ENCODE measurements around the gene SAMHD1.

GRCh38 chr20:36989797-36990196, 38.3 kb upstream of the SAMHD1 start:
- no peak for TF ChIP-seq MED1 (CRISPR knock-in tag; IDR thresholded peaks at IDR 0.05; ENCODE audit: borderline replicate concordance)
- TF ChIP-seq, protein P1, sequence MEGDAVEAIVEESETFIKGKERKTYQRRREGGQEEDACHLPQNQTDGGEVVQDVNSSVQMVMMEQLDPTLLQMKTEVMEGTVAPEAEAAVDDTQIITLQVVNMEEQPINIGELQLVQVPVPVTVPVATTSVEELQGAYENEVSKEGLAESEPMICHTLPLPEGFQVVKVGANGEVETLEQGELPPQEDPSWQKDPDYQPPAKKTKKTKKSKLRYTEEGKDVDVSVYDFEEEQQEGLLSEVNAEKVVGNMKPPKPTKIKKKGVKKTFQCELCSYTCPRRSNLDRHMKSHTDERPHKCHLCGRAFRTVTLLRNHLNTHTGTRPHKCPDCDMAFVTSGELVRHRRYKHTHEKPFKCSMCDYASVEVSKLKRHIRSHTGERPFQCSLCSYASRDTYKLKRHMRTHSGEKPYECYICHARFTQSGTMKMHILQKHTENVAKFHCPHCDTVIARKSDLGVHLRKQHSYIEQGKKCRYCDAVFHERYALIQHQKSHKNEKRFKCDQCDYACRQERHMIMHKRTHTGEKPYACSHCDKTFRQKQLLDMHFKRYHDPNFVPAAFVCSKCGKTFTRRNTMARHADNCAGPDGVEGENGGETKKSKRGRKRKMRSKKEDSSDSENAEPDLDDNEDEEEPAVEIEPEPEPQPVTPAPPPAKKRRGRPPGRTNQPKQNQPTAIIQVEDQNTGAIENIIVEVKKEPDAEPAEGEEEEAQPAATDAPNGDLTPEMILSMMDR (IDR thresholded peaks at IDR 0.05 in 2 of 3, conservative IDR thresholded peaks at IDR 0.05 in 1 of 3; ENCODE audit: insufficient read depth in 2 of 3, low read depth in 1 of 3, low read length in 3 of 3): no peak
- no peak for TF ChIP-seq POLR2AphosphoS5 (IDR thresholded peaks at IDR 0.05; ENCODE audit: control insufficient read depth, insufficient read depth, low read depth, low read length)
- TF ChIP-seq PREB (CRISPR knock-in tag; IDR thresholded peaks at IDR 0.05): no peak
- TF ChIP-seq, protein P2, sequence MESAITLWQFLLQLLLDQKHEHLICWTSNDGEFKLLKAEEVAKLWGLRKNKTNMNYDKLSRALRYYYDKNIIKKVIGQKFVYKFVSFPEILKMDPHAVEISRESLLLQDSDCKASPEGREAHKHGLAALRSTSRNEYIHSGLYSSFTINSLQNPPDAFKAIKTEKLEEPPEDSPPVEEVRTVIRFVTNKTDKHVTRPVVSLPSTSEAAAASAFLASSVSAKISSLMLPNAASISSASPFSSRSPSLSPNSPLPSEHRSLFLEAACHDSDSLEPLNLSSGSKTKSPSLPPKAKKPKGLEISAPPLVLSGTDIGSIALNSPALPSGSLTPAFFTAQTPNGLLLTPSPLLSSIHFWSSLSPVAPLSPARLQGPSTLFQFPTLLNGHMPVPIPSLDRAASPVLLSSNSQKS (CRISPR knock-in tag; IDR thresholded peaks at IDR 0.05): no peak
- TF ChIP-seq POLR2A (conservative IDR thresholded peaks at IDR 0.05): no peak
- no peak for TF ChIP-seq ELF1 (tag; IDR thresholded peaks at IDR 0.05)
- no peak for TF ChIP-seq CEBPB (tag; IDR thresholded peaks at IDR 0.05)
- no peak for TF ChIP-seq SMARCA5 (IDR thresholded peaks at IDR 0.05)
- TF ChIP-seq, protein P3, sequence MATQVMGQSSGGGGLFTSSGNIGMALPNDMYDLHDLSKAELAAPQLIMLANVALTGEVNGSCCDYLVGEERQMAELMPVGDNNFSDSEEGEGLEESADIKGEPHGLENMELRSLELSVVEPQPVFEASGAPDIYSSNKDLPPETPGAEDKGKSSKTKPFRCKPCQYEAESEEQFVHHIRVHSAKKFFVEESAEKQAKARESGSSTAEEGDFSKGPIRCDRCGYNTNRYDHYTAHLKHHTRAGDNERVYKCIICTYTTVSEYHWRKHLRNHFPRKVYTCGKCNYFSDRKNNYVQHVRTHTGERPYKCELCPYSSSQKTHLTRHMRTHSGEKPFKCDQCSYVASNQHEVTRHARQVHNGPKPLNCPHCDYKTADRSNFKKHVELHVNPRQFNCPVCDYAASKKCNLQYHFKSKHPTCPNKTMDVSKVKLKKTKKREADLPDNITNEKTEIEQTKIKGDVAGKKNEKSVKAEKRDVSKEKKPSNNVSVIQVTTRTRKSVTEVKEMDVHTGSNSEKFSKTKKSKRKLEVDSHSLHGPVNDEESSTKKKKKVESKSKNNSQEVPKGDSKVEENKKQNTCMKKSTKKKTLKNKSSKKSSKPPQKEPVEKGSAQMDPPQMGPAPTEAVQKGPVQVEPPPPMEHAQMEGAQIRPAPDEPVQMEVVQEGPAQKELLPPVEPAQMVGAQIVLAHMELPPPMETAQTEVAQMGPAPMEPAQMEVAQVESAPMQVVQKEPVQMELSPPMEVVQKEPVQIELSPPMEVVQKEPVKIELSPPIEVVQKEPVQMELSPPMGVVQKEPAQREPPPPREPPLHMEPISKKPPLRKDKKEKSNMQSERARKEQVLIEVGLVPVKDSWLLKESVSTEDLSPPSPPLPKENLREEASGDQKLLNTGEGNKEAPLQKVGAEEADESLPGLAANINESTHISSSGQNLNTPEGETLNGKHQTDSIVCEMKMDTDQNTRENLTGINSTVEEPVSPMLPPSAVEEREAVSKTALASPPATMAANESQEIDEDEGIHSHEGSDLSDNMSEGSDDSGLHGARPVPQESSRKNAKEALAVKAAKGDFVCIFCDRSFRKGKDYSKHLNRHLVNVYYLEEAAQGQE (IDR thresholded peaks at IDR 0.05; ENCODE audit: borderline replicate concordance): no peak
- TF ChIP-seq, protein P3 (CRISPR knock-in tag; IDR thresholded peaks at IDR 0.05; ENCODE audit: low read depth): no peak
- TF ChIP-seq HDAC6 (IDR thresholded peaks at IDR 0.05; ENCODE audit: low read depth, low read length): no peak
- no peak for TF ChIP-seq KLF10 (CRISPR knock-in tag; IDR thresholded peaks at IDR 0.05)

Measured in K562 (cell line).